Omental fat pad (tissue), 4 donors: Measurements from ENCODE around the gene CFAP100. TPM values are rescaled to one million over a fixed set of nuclear protein-coding genes. Genes with fewer than 3 reads are reported as not detected.

Experiments
- ATAC-seq: fragments of 150-250 bp; one replicate; pipeline ENCODE4 v1.9.1; 2016; ENCODE audit warnings: mild to moderate bottlenecking, moderate library complexity; ENCODE audit not compliant: low FRiP score
- DNase-seq: peaks from one replicate; pipeline ENCODE4 v3.0.0-alpha.2; 2019; ENCODE audit warnings: low spot score
- total RNA-seq, 4 donors: library from RNA; depleted of rRNA; stranded (reverse); fragments of >200 nt; gene quantifications; one replicate each; pipeline ENCODE4 v1.1.0, GENCODE V29; 2016
- TF ChIP-seq, protein P1 (sequence below), 3 donors: fragments of 450-650 bp; IDR thresholded peaks; one replicate each; pipeline ENCODE4 v1.5.1; 2016 to 2017; ENCODE audit warnings: antibody characterized with exemption in 3 of 3, mild to moderate bottlenecking in 3 of 3, moderate library complexity in 2 of 3

The CFAP100 gene
- total RNA-seq, 4 donors from 2014 or later = not detected

DNA sequence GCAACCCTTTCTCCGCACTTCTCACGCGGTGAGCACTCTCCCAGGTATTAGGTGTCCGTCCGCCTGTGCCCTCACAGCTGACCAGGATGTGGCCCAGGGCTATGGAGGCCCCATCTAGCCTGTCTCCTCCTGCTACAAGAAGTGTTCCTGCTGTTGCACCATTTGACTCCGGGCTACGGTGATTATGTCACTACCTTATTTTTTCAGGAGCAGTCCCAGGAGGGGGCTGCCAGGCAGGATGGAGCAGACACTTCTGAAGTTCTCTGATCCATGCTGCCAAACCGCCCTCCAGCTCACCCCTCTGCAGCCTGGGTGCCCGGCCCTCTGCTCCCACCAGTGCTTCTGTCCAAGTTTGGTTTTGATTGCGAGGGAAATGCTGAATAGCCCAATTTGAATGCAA, 44.0 kb downstream of the CFAP100 start:
- DNase-seq (no peak), ATAC-seq (no peak)
- TF ChIP-seq, protein P1, sequence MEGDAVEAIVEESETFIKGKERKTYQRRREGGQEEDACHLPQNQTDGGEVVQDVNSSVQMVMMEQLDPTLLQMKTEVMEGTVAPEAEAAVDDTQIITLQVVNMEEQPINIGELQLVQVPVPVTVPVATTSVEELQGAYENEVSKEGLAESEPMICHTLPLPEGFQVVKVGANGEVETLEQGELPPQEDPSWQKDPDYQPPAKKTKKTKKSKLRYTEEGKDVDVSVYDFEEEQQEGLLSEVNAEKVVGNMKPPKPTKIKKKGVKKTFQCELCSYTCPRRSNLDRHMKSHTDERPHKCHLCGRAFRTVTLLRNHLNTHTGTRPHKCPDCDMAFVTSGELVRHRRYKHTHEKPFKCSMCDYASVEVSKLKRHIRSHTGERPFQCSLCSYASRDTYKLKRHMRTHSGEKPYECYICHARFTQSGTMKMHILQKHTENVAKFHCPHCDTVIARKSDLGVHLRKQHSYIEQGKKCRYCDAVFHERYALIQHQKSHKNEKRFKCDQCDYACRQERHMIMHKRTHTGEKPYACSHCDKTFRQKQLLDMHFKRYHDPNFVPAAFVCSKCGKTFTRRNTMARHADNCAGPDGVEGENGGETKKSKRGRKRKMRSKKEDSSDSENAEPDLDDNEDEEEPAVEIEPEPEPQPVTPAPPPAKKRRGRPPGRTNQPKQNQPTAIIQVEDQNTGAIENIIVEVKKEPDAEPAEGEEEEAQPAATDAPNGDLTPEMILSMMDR (IDR thresholded peaks at IDR 0.05) = no peak

- ATAC-seq (no peak), DNase-seq (no peak)
- TF ChIP-seq, protein P1 (IDR thresholded peaks at IDR 0.05) = no peak
These were observed 44.7 kb downstream of the CFAP100 start for GRCh38 chr3:126439346-126439967.

- DNase-seq (no peak), ATAC-seq (no peak)
- TF ChIP-seq, protein P1 (IDR thresholded peaks at IDR 0.05) = no peak
These were observed 45.4 kb downstream of the CFAP100 start for GRCh38 chr3:126439968-126440708.

GRCh38 chr3:126440709-126440995, 45.9 kb downstream of the CFAP100 start:
- ATAC-seq = no peak
- no peak for DNase-seq
- TF ChIP-seq, protein P1 (IDR thresholded peaks at IDR 0.05) = no peak

DNA sequence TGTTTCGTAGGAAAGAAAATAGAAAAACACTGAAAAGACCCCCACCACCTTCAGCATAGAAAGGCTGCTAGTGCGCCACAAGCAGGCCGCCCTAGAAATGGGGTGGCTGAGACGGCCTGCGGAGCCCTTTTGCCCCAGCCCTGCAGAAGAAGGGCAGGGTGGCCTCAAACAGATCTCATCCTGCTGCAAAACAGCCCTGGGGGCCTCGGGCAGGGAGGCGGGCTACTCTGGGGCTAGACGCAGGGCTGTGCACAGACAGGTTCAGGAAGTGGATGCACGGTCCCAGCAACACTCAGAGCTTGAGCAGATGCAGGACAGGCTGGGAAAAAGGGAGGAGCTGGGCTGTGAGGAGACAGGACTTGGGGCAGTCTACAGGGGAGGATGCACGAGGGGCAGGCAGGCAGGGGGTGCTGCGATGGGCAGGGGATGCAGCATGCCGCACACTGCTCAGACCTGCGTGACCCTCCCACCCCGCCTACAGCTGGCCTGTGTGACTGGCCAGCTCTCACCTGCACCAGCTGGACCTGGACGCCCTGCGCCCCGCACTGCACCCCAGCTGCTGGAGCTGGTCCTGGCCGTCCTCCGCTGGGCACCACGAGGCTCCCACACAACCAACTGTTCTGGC, 46.7 kb downstream of the CFAP100 start:
- DNase-seq (no peak), ATAC-seq (no peak)
- TF ChIP-seq, protein P1 (IDR thresholded peaks at IDR 0.05) = no peak

GRCh38 chr3:126442094-126442855, 47.6 kb downstream of the CFAP100 start:
- TF ChIP-seq, protein P1 (IDR thresholded peaks at IDR 0.05) = no peak
- ATAC-seq = no peak
- no peak for DNase-seq
